ENCODE data around the gene CFDP1. TPM values are rescaled to one million over a fixed set of nuclear protein-coding genes. Genes with fewer than 3 reads are reported as not detected.

The CFDP1 gene
- total and polyA plus RNA-seq, 2 donors (not counting 1 experiment from before 2014, with no cell fraction given), result 6.3 to 42.8 TPM

Small RNAs within 50 kb of the gene (small RNA-seq; reads per million reads assigned to genes)
- gene RF00598 (ENCODE audit: insufficient read length, low read depth, low replicate concordance) (not detected), gene RNU6-758P (ENCODE audit: insufficient read length, low read depth, low replicate concordance) (not detected)

Other genes with a start within 250 kb of the CFDP1 start
- gene CTRB2, start 226.3 kb downstream of the CFDP1 start, total RNA-seq, result not detected in 2 replicates
- not detected in 2 replicates for gene CTRB2, start 226.3 kb downstream of the CFDP1 start, polyA plus RNA-seq
- gene CTRB1, start 214.5 kb downstream of the CFDP1 start, total RNA-seq, result not detected in 2 replicates
- gene CTRB1, start 214.5 kb downstream of the CFDP1 start, polyA plus RNA-seq, result not detected in 2 replicates
- gene BCAR1, start 181.9 kb downstream of the CFDP1 start, total RNA-seq, result not detected in 2 replicates
- gene BCAR1, start 181.9 kb downstream of the CFDP1 start, polyA plus RNA-seq, result not detected in 2 replicates
- 37.9 and 45.6 TPM in 2 replicates for gene TMEM170A, start 31.2 kb upstream of the CFDP1 start, total RNA-seq
- 21.8 and 41.9 TPM in 2 replicates for gene TMEM170A, start 31.2 kb upstream of the CFDP1 start, polyA plus RNA-seq
- 0.07 and 0.17 TPM in 2 replicates for gene CHST6, start 61.9 kb upstream of the CFDP1 start, total RNA-seq
- 0.01 TPM in 1 of 2 replicates, not detected in the other for gene CHST6, start 61.9 kb upstream of the CFDP1 start, polyA plus RNA-seq
- gene CHST5, start 102.6 kb upstream of the CFDP1 start, total RNA-seq, result 0.56 and 0.99 TPM in 2 replicates
- gene CHST5, start 102.6 kb upstream of the CFDP1 start, polyA plus RNA-seq, result not detected in 2 replicates
- gene TMEM231, start 122.7 kb upstream of the CFDP1 start, total RNA-seq, result 4.7 and 6.0 TPM in 2 replicates
- 4.2 and 4.4 TPM in 2 replicates for gene TMEM231, start 122.7 kb upstream of the CFDP1 start, polyA plus RNA-seq
- 84.8 and 84.9 TPM in 2 replicates for gene GABARAPL2, start 132.9 kb upstream of the CFDP1 start, total RNA-seq
- gene GABARAPL2, start 132.9 kb upstream of the CFDP1 start, polyA plus RNA-seq, result 73.0 and 107 TPM in 2 replicates
- gene ADAT1, start 189.8 kb upstream of the CFDP1 start, total RNA-seq, result 71.2 and 75.2 TPM in 2 replicates
- gene ADAT1, start 189.8 kb upstream of the CFDP1 start, polyA plus RNA-seq, result 28.4 and 31.7 TPM in 2 replicates
- gene KARS1, start 214.2 kb upstream of the CFDP1 start, total RNA-seq, result 102 and 114 TPM in 2 replicates
- 70.7 and 72.4 TPM in 2 replicates for gene KARS1, start 214.2 kb upstream of the CFDP1 start, polyA plus RNA-seq
- gene TERF2IP, start 214.3 kb upstream of the CFDP1 start, total RNA-seq, result 74.6 and 75.2 TPM in 2 replicates
- 63.1 and 91.1 TPM in 2 replicates for gene TERF2IP, start 214.3 kb upstream of the CFDP1 start, polyA plus RNA-seq
- not detected in 2 replicates for gene CPHXL2, start 243.5 kb upstream of the CFDP1 start, total RNA-seq
- gene CPHXL2, start 243.5 kb upstream of the CFDP1 start, polyA plus RNA-seq, result not detected in 2 replicates

Measured in B cell (primary cell).